GM19463 (cell line): ENCODE data around the gene SEMA3G.

Source experiments
- ATAC-seq: cut with Tn5 transposase; IDR thresholded peaks from one replicate; pipeline ENCODE4 v1.9.1; 2021; ENCODE audit warnings: mild to moderate bottlenecking, moderate library complexity; ENCODE audit not compliant: unreplicated experiment

SEMA3G gene

GRCh38 chr3:52440249-52440551 lies 4.7 kb downstream of the SEMA3G start:
- ATAC-seq, result no peak

GRCh38 chr3:52439426-52440248 lies 5.3 kb downstream of the SEMA3G start:
- no peak for ATAC-seq

GRCh38 chr3:52438579-52439425 lies 6.1 kb downstream of the SEMA3G start:
- ATAC-seq, result no peak

- no peak for ATAC-seq
These were observed 6.9 kb downstream of the SEMA3G start for GRCh38 chr3:52438104-52438376.

GRCh38 chr3:52437326-52438103 lies 7.4 kb downstream of the SEMA3G start:
- no peak for ATAC-seq

- ATAC-seq, result no peak
These were observed 8.3 kb downstream of the SEMA3G start for GRCh38 chr3:52436500-52437149.

GRCh38 chr3:52435246-52436101 lies 9.4 kb downstream of the SEMA3G start:
- no peak for ATAC-seq

GRCh38 chr3:52434491-52435115 lies 10.3 kb downstream of the SEMA3G start:
- ATAC-seq, result no peak

GRCh38 chr3:52433996-52434479 lies 10.9 kb downstream of the SEMA3G start:
- ATAC-seq, result no peak

GRCh38 chr3:52433328-52433995 lies 11.4 kb downstream of the SEMA3G start:
- no peak for ATAC-seq

GRCh38 chr3:52432691-52433141 lies 12.2 kb downstream of the SEMA3G start:
- ATAC-seq, result no peak

GRCh38 chr3:52432225-52432624 lies 12.7 kb downstream of the SEMA3G start:
- ATAC-seq, result no peak

- ATAC-seq, result no peak
These were observed 13.3 kb downstream of the SEMA3G start for GRCh38 chr3:52431459-52432223.

GRCh38 chr3:52430416-52430810 lies 14.5 kb downstream of the SEMA3G start:
- no peak for ATAC-seq

GRCh38 chr3:52429779-52430415 lies 15.0 kb downstream of the SEMA3G start:
- no peak for ATAC-seq

GRCh38 chr3:52429031-52429430 lies 15.9 kb downstream of the SEMA3G start:
- no peak for ATAC-seq

GRCh38 chr3:52428151-52429005 lies 16.5 kb downstream of the SEMA3G start:
- ATAC-seq, result no peak
